Measurements from ENCODE around the gene FAM107B.

The FAM107B gene

DNA sequence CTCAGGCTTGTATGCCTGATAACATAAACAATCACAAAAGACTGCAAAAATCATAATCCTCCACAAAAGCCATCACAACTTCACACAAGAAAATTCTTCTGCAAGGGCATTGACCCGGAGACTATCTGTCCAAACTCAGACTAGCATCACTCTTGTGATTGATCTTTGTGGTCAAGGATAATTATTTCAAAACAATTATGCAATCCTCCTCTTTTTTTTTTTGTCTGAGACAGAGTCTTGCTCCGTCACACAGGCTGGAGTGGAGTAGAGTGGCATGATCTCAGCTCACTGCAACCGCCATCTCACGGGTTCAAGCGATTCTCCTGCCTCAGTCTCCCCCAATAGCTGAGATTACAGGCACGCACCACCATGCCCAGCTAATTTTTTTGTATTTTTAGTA is 41.0 kb upstream of the FAM107B start:
- TF ChIP-seq, protein P1, sequence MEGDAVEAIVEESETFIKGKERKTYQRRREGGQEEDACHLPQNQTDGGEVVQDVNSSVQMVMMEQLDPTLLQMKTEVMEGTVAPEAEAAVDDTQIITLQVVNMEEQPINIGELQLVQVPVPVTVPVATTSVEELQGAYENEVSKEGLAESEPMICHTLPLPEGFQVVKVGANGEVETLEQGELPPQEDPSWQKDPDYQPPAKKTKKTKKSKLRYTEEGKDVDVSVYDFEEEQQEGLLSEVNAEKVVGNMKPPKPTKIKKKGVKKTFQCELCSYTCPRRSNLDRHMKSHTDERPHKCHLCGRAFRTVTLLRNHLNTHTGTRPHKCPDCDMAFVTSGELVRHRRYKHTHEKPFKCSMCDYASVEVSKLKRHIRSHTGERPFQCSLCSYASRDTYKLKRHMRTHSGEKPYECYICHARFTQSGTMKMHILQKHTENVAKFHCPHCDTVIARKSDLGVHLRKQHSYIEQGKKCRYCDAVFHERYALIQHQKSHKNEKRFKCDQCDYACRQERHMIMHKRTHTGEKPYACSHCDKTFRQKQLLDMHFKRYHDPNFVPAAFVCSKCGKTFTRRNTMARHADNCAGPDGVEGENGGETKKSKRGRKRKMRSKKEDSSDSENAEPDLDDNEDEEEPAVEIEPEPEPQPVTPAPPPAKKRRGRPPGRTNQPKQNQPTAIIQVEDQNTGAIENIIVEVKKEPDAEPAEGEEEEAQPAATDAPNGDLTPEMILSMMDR (conservative IDR thresholded peaks at IDR 0.05): no peak
- H3K27ac ChIP-seq: no peak overlapping the region

DNA sequence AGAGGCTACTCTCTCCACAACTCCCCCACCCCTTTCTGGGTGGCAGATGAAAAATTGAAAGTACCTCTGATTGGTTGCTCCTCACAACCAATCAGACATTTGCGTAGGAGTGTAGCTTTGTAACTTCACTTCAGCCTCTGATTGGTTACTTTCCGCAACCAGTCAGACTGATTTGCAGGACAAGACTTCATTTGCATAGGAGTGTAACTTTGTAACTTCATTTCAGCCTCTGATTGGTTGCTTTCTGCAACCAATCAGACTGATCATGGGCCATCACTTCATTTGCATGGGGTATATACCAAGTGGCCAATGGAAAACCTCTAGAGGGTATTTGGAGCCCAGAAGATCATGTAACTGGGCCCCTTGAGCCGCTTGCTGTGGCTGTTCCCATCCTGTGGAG is 37.6 kb upstream of the FAM107B start:
- H3K27ac ChIP-seq: no peak overlapping the region
- TF ChIP-seq, protein P1 (conservative IDR thresholded peaks at IDR 0.05): no peak

- H3K27ac ChIP-seq: no peak overlapping the region
- TF ChIP-seq, protein P1 (conservative IDR thresholded peaks at IDR 0.05): no peak
Observed at GRCh38 chr10:14810969-14811953, 36.6 kb upstream of the FAM107B start.

DNA sequence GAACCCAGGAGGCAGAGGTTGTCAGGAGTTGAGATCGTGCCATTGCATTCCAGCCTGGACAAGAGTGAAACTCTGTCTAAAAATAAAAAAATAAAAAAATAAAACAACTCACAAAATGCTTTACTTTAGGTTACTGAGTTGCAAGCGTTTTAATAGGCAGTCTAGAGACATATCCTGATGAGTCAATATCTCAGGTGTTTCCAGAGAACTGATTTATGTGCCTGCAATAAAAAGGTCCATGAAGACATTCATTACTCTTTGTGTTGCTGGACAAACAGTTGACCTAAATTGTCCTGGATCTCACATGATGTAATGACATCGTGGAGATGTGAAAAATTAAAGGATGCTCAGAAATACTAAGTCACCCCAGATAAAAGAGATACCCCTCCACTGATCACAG is 31.6 kb upstream of the FAM107B start:
- TF ChIP-seq, protein P1 (conservative IDR thresholded peaks at IDR 0.05): no peak
- no peak overlapping the region for H3K27ac ChIP-seq

DNA sequence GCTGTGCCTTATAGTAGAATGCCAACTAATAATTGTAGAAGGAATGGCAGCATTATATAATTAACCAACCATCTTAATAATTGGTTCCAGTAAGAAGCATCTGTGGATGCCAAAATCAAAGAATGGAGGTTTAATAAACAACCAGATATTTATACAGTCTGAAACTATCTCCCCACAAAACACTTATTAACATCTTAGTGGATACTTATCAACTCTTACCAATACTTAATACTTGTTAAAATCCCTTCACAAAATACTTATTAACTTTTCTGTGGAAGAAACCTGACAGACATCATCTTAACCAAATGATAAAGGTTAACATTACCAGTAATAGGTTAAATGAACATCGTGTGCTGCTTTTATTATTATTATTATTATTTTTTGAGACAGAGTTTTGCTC is 29.1 kb upstream of the FAM107B start:
- TF ChIP-seq, protein P1 (conservative IDR thresholded peaks at IDR 0.05): no peak
- H3K27ac ChIP-seq: no peak overlapping the region

DNA sequence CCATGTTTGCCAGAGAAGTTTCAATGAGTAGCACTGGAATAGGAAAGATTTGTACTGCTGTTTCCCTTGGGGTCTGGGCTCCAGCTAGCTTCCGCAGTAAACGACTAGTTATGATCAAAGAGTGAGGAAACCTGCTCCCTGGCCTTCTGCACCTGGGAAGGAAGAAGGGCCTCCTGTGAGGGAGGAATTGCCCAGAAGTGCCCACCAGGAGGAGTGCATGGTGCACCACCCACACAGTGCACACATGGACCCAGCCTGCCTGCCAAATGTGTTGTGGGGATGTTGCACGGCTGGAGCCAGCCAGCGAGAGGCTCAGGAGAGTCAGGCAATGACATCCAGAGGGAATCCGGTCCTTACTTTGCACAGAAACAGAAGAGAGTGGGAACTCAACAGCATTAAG is 27.0 kb upstream of the FAM107B start:
- TF ChIP-seq, protein P1 (conservative IDR thresholded peaks at IDR 0.05): no peak
- H3K27ac ChIP-seq: no peak overlapping the region

- TF ChIP-seq, protein P1 (conservative IDR thresholded peaks at IDR 0.05): no peak
- no peak overlapping the region for H3K27ac ChIP-seq
Observed at GRCh38 chr10:14800397-14800796, 25.7 kb upstream of the FAM107B start.

All from VCaP (cell line).